ENCODE results near the gene KLHL29.

KLHL29 gene

GRCh38 chr2:23631389-23631788 lies 246.4 kb downstream of the KLHL29 start:
- DNase-seq (ENCODE audit: low read depth in 1 of 2, low spot score in 1 of 2), result no peak
- TF ChIP-seq SPI1 (IDR thresholded peaks at IDR 0.05; ENCODE audit: borderline replicate concordance, low read depth) (no peak), REST (IDR thresholded peaks at IDR 0.05; ENCODE audit: insufficient replicate concordance, low read depth) (no peak), GABPA (IDR thresholded peaks at IDR 0.05; ENCODE audit: low read depth) (no peak), CTCF (IDR thresholded peaks at IDR 0.05; ENCODE audit: insufficient read depth, low read length) (no peak), POLR2AphosphoS5 (IDR thresholded peaks at IDR 0.05; ENCODE audit: low read depth) (no peak)
- Histone ChIP-seq H3K27me3 (ENCODE audit: insufficient read depth, poor library complexity, severe bottlenecking) (no peaks in the 10 kb centered on the region), H3K4me3 (replicated peaks; ENCODE audit: insufficient read depth, low read length) (no peak overlapping the region), H3K27ac (replicated peaks) (no peak overlapping the region)

GRCh38 chr2:23632386-23632785 lies 247.4 kb downstream of the KLHL29 start:
- Histone ChIP-seq H3K27ac (replicated peaks) (no peak overlapping the region), H3K27me3 (ENCODE audit: insufficient read depth, poor library complexity, severe bottlenecking) (no peaks in the 10 kb centered on the region), H3K4me3 (replicated peaks; ENCODE audit: insufficient read depth, low read length) (no peak overlapping the region)
- no peak for DNase-seq (ENCODE audit: low read depth in 1 of 2, low spot score in 1 of 2)
- TF ChIP-seq CTCF (IDR thresholded peaks at IDR 0.05; ENCODE audit: insufficient read depth, low read length) (no peak), REST (IDR thresholded peaks at IDR 0.05; ENCODE audit: insufficient replicate concordance, low read depth) (no peak), POLR2AphosphoS5 (IDR thresholded peaks at IDR 0.05; ENCODE audit: low read depth) (no peak), GABPA (IDR thresholded peaks at IDR 0.05; ENCODE audit: low read depth) (no peak), SPI1 (IDR thresholded peaks at IDR 0.05; ENCODE audit: borderline replicate concordance, low read depth) (no peak)

GRCh38 chr2:23632831-23633395 lies 247.9 kb downstream of the KLHL29 start:
- DNase-seq (ENCODE audit: low read depth in 1 of 2, low spot score in 1 of 2), result no peak
- TF ChIP-seq CTCF (IDR thresholded peaks at IDR 0.05; ENCODE audit: insufficient read depth, low read length), result no peak
- TF ChIP-seq SPI1 (IDR thresholded peaks at IDR 0.05; ENCODE audit: borderline replicate concordance, low read depth), result no peak
- no peak for TF ChIP-seq POLR2AphosphoS5 (IDR thresholded peaks at IDR 0.05; ENCODE audit: low read depth)
- TF ChIP-seq REST (IDR thresholded peaks at IDR 0.05; ENCODE audit: insufficient replicate concordance, low read depth), result no peak
- TF ChIP-seq GABPA (IDR thresholded peaks at IDR 0.05; ENCODE audit: low read depth), result no peak
- Histone ChIP-seq H3K27me3 (ENCODE audit: insufficient read depth, poor library complexity, severe bottlenecking) (no peaks in the 10 kb centered on the region), H3K27ac (replicated peaks) (no peak overlapping the region), H3K4me3 (replicated peaks; ENCODE audit: insufficient read depth, low read length) (no peak overlapping the region)

All from HL-60 (cell line).